Measurements from ENCODE around the gene FLT3LG. TPM values are rescaled to one million over a fixed set of nuclear protein-coding genes. Genes with fewer than 3 reads are reported as not detected.

The FLT3LG gene
- total and polyA plus RNA-seq, 9 of the 15 experiments (the other 6 are each of a cell fraction or from before 2014, with no cell fraction given): 0.31 to 6.4 (median 1.1) TPM

GRCh38 chr19:49443366-49444099 lies 30.5 kb upstream of the FLT3LG start (continued):
- TF ChIP-seq ZNF318 (IDR thresholded peaks at IDR 0.05; ENCODE audit: borderline replicate concordance in 1 of 2, low read depth in 1 of 2) (no peak), TEAD4 (IDR thresholded peaks at IDR 0.05; ENCODE audit: low read length) (no peak), TEAD4 (CRISPR knock-in tag; IDR thresholded peaks at IDR 0.05; ENCODE audit: borderline replicate concordance) (no peak), ZNF77 (CRISPR knock-in tag; IDR thresholded peaks at IDR 0.05) (no peak), ZNF232 (CRISPR knock-in tag; IDR thresholded peaks at IDR 0.05) (no peak), THAP12 (CRISPR knock-in tag; IDR thresholded peaks at IDR 0.05) (peak; percentile 32; the same call in 1 of the 2 replicates), ELF1 (tag; IDR thresholded peaks at IDR 0.05) (no peak), MXI1 (IDR thresholded peaks at IDR 0.05; ENCODE audit: low read depth, low read length) (0 out of 2 replicates have a peak, but pooled peaks have one; percentile 6), TGIF2 (CRISPR knock-in tag; IDR thresholded peaks at IDR 0.05) (0 out of 2 replicates have a peak, but pooled peaks have one; percentile 38)
- TF ChIP-seq, protein P1, sequence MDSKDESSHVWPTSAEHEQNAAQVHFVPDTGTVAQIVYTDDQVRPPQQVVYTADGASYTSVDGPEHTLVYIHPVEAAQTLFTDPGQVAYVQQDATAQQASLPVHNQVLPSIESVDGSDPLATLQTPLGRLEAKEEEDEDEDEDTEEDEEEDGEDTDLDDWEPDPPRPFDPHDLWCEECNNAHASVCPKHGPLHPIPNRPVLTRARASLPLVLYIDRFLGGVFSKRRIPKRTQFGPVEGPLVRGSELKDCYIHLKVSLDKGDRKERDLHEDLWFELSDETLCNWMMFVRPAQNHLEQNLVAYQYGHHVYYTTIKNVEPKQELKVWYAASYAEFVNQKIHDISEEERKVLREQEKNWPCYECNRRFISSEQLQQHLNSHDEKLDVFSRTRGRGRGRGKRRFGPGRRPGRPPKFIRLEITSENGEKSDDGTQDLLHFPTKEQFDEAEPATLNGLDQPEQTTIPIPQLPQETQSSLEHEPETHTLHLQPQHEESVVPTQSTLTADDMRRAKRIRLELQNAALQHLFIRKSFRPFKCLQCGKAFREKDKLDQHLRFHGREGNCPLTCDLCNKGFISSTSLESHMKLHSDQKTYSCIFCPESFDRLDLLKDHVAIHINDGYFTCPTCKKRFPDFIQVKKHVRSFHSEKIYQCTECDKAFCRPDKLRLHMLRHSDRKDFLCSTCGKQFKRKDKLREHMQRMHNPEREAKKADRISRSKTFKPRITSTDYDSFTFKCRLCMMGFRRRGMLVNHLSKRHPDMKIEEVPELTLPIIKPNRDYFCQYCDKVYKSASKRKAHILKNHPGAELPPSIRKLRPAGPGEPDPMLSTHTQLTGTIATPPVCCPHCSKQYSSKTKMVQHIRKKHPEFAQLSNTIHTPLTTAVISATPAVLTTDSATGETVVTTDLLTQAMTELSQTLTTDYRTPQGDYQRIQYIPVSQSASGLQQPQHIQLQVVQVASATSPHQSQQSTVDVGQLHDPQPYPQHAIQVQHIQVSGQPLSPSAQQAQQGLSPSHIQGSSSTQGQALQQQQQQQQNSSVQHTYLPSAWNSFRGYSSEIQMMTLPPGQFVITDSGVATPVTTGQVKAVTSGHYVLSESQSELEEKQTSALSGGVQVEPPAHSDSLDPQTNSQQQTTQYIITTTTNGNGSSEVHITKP (IDR thresholded peaks at IDR 0.05; ENCODE audit: partially characterized antibody): peak; percentile 28
